ENCODE measurements around the gene NHS. TPM values are rescaled to one million over a fixed set of nuclear protein-coding genes. Genes with fewer than 3 reads are reported as not detected.

The NHS gene
- total RNA-seq, 1 experiment from 2014 or later = 5.7 TPM

DNA sequence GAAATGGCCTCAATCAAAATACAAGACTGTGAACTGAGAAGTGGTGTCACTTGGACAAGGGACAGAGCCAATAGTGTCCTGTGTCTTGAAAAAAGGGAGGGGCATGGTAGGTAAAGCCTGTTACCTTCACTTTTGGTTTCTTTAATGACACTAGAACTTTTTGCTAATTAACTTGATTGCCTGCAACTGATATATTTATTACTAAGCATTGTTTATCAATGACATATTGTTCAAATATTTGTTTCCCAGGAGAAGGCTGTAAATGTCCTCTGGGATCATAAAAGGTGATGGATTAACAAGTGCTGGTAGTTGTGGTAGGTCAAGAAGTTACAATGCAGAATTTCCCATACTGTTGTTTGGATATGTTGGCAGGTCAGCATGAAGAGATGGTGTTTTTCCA, 268.5 kb downstream of the NHS start:
- Histone ChIP-seq H3K27me3 (ENCODE audit: insufficient read depth, low read length) (no peaks in the 10 kb centered on the region), H2AFZ (ENCODE audit: low read depth, low read length, poor library complexity, severe bottlenecking) (no peak overlapping the region), H3K9ac (ENCODE audit: low read length) (no peak overlapping the region), H3K4me3 (replicated peaks in 1 of 2; ENCODE audit: low read depth in 1 of 2, low read length in 2 of 2) (no peak overlapping the region), H3K79me2 (ENCODE audit: insufficient read depth, low read length) (no peaks in the 10 kb centered on the region), H3K4me1 (ENCODE audit: control insufficient read depth in 1 of 2, insufficient read depth in 2 of 2, low read length in 2 of 2) (0 out of 4 replicates have a peak, but pooled peaks cover 0 to 2% of the 10 kb centered on the region in 2 experiments), H3K27ac (ENCODE audit: low read depth, low read length) (no peak overlapping the region), H3K36me3 (ENCODE audit: control insufficient read depth in 1 of 2, insufficient read depth in 2 of 2, low read length in 2 of 2) (no peaks in the 10 kb centered on the region), H3K9me3 (ENCODE audit: control insufficient read depth in 1 of 2, insufficient read depth in 1 of 2, low read depth in 1 of 2, low read length in 2 of 2) (no peaks in the 10 kb centered on the region), H3K4me2 (ENCODE audit: low read length) (no peak overlapping the region), H3K9me2 (ENCODE audit: insufficient read depth) (no peaks in the 10 kb centered on the region), H4K20me1 (ENCODE audit: insufficient read depth) (no peaks in the 10 kb centered on the region)
- BruUV-seq (replicated peaks) = no TSS peak
- intact Hi-C loops (cut with micrococcal nuclease) = no loop called here
- no peak for ATAC-seq
- ChIA-PET CTCF (no interaction called here), POLR2A (no interaction called here), RAD21 (ENCODE audit: low non-redundant PET in 1 of 2, low total read pairs in 2 of 2, uncharacterized antibody in 2 of 2, unreplicated experiment in 2 of 2) (no interaction called here)
- TF ChIP-seq RAD21 (IDR thresholded peaks at IDR 0.05; ENCODE audit: low read depth) (no peak), EZH2phosphoT487 (IDR thresholded peaks at IDR 0.05; ENCODE audit: borderline replicate concordance) (no peak), ZFX (IDR thresholded peaks at IDR 0.05) (no peak), POLR2AphosphoS5 (IDR thresholded peaks at IDR 0.05; ENCODE audit: low read depth, low read length) (no peak), CEBPB (IDR thresholded peaks at IDR 0.05; ENCODE audit: low read depth) (no peak), TCF7L2 (IDR thresholded peaks at IDR 0.05; ENCODE audit: borderline replicate concordance, extremely low read depth, insufficient read depth, insufficient read length) (no peak), ELF1 (IDR thresholded peaks at IDR 0.05; ENCODE audit: borderline replicate concordance, low read depth) (no peak)
- TF ChIP-seq, protein P1, sequence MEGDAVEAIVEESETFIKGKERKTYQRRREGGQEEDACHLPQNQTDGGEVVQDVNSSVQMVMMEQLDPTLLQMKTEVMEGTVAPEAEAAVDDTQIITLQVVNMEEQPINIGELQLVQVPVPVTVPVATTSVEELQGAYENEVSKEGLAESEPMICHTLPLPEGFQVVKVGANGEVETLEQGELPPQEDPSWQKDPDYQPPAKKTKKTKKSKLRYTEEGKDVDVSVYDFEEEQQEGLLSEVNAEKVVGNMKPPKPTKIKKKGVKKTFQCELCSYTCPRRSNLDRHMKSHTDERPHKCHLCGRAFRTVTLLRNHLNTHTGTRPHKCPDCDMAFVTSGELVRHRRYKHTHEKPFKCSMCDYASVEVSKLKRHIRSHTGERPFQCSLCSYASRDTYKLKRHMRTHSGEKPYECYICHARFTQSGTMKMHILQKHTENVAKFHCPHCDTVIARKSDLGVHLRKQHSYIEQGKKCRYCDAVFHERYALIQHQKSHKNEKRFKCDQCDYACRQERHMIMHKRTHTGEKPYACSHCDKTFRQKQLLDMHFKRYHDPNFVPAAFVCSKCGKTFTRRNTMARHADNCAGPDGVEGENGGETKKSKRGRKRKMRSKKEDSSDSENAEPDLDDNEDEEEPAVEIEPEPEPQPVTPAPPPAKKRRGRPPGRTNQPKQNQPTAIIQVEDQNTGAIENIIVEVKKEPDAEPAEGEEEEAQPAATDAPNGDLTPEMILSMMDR (IDR thresholded peaks at IDR 0.05 in 2 of 3, conservative IDR thresholded peaks at IDR 0.05 in 1 of 3; ENCODE audit: borderline replicate concordance in 1 of 3, insufficient read depth in 1 of 3, low read depth in 2 of 3, low read length in 2 of 3) = no peak
- DNase-seq (ENCODE audit: low read depth, low spot score) = no peak

DNA sequence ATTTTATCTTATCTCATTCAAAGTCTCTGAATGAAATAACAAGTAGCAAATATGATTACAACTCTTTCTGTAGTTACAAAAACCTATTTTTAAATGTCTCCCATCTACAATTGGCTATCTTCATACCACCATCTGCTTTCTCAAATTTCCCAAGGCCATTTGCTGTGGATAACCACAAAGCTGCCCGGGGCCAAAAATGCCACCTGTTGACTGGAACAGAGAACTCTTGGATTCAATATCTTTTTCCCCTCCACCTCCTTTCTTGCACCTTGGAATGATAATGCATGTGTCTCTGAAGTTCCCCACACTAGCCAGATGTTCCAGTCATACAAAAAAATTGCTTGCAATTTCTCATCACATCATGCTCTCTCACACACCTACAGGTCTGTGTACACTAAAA, 269.0 kb downstream of the NHS start:
- no peak for TF ChIP-seq SIN3A (IDR thresholded peaks at IDR 0.05; ENCODE audit: low read depth)
- no peak for TF ChIP-seq EZH2 (IDR thresholded peaks at IDR 0.05)
- no peak for TF ChIP-seq EGR1 (IDR thresholded peaks at IDR 0.05; ENCODE audit: low read depth)
- TF ChIP-seq POLR2AphosphoS5 (IDR thresholded peaks at IDR 0.05; ENCODE audit: low read depth, low read length) = no peak
- TF ChIP-seq ZFX (IDR thresholded peaks at IDR 0.05) = no peak
- TF ChIP-seq SRF (IDR thresholded peaks at IDR 0.05; ENCODE audit: low read depth) = no peak
- TF ChIP-seq RAD21 (IDR thresholded peaks at IDR 0.05; ENCODE audit: low read depth) = no peak
- TF ChIP-seq, protein P2, sequence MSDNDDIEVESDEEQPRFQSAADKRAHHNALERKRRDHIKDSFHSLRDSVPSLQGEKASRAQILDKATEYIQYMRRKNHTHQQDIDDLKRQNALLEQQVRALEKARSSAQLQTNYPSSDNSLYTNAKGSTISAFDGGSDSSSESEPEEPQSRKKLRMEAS (IDR thresholded peaks at IDR 0.05) = no peak
- no peak for TF ChIP-seq YY1 (IDR thresholded peaks at IDR 0.05; ENCODE audit: extremely low read depth, insufficient replicate concordance, low read depth, low read length)
- no peak for TF ChIP-seq CBX3 (IDR thresholded peaks at IDR 0.05; ENCODE audit: low read depth)
- no peak for TF ChIP-seq SP1 (IDR thresholded peaks at IDR 0.05; ENCODE audit: low read depth)
- no peak for TF ChIP-seq JUND (IDR thresholded peaks at IDR 0.05)
- TF ChIP-seq, protein P3, sequence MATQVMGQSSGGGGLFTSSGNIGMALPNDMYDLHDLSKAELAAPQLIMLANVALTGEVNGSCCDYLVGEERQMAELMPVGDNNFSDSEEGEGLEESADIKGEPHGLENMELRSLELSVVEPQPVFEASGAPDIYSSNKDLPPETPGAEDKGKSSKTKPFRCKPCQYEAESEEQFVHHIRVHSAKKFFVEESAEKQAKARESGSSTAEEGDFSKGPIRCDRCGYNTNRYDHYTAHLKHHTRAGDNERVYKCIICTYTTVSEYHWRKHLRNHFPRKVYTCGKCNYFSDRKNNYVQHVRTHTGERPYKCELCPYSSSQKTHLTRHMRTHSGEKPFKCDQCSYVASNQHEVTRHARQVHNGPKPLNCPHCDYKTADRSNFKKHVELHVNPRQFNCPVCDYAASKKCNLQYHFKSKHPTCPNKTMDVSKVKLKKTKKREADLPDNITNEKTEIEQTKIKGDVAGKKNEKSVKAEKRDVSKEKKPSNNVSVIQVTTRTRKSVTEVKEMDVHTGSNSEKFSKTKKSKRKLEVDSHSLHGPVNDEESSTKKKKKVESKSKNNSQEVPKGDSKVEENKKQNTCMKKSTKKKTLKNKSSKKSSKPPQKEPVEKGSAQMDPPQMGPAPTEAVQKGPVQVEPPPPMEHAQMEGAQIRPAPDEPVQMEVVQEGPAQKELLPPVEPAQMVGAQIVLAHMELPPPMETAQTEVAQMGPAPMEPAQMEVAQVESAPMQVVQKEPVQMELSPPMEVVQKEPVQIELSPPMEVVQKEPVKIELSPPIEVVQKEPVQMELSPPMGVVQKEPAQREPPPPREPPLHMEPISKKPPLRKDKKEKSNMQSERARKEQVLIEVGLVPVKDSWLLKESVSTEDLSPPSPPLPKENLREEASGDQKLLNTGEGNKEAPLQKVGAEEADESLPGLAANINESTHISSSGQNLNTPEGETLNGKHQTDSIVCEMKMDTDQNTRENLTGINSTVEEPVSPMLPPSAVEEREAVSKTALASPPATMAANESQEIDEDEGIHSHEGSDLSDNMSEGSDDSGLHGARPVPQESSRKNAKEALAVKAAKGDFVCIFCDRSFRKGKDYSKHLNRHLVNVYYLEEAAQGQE (IDR thresholded peaks at IDR 0.05; ENCODE audit: low read depth) = no peak
- POLR2A ChIA-PET = no interaction called here
- Histone ChIP-seq H3K4me3 (replicated peaks in 1 of 2; ENCODE audit: low read depth in 1 of 2, low read length in 2 of 2) (no peak overlapping the region), H3K9me3 (ENCODE audit: control insufficient read depth in 1 of 2, insufficient read depth in 1 of 2, low read depth in 1 of 2, low read length in 2 of 2) (no peaks in the 10 kb centered on the region), H2AFZ (ENCODE audit: low read depth, low read length, poor library complexity, severe bottlenecking) (no peak overlapping the region), H4K20me1 (ENCODE audit: insufficient read depth) (no peaks in the 10 kb centered on the region), H3K36me3 (ENCODE audit: control insufficient read depth in 1 of 2, insufficient read depth in 2 of 2, low read length in 2 of 2) (no peaks in the 10 kb centered on the region), H3K79me2 (ENCODE audit: insufficient read depth, low read length) (no peaks in the 10 kb centered on the region), H3K27ac (ENCODE audit: low read depth, low read length) (no peak overlapping the region), H3K27me3 (ENCODE audit: insufficient read depth, low read length) (no peaks in the 10 kb centered on the region), H3K9me2 (ENCODE audit: insufficient read depth) (no peaks in the 10 kb centered on the region), H3K4me1 (ENCODE audit: control insufficient read depth in 1 of 2, insufficient read depth in 2 of 2, low read length in 2 of 2) (0 out of 4 replicates have a peak, but pooled peaks cover 0 to 2% of the 10 kb centered on the region in 2 experiments), H3K9ac (ENCODE audit: low read length) (no peak overlapping the region), H3K4me2 (ENCODE audit: low read length) (no peak overlapping the region)
- DNase-seq (ENCODE audit: low read depth, low spot score) (no peak), ATAC-seq (no peak)
- intact Hi-C loops (cut with micrococcal nuclease) = no loop called here
- RAD21 ChIA-PET (ENCODE audit: low non-redundant PET in 1 of 2, low total read pairs in 2 of 2, uncharacterized antibody in 2 of 2, unreplicated experiment in 2 of 2) = no interaction called here
- no TSS peak for BruUV-seq (replicated peaks)
- CTCF ChIA-PET = no interaction called here
